Measurements from ENCODE around the gene NTM. TPM values are rescaled to one million over a fixed set of nuclear protein-coding genes. Genes with fewer than 3 reads are reported as not detected.
"Not testable (repeated sequence)": the region's sequence is repeated elsewhere in the genome, so short reads cannot be mapped to it uniquely, and the experiment has no call there.

The NTM gene
- total RNA-seq, 1 donor from 2014 or later = 3.4 TPM

GRCh38 chr11:131483877-131484276, 113.5 kb downstream of the NTM start:
- intact Hi-C loops (cut with DNase I) = no loop called here
- no peak for DNase-seq (ENCODE audit: low spot score)

- DNase-seq (ENCODE audit: low spot score) = no peak
- intact Hi-C loops (cut with DNase I) = no loop called here
Measured at GRCh38 chr11:131486100-131486499, 115.7 kb downstream of the NTM start.

GRCh38 chr11:131486937-131487635, 116.7 kb downstream of the NTM start:
- intact Hi-C loops (cut with DNase I) = no loop called here
- no peak for DNase-seq (ENCODE audit: low spot score)

DNA sequence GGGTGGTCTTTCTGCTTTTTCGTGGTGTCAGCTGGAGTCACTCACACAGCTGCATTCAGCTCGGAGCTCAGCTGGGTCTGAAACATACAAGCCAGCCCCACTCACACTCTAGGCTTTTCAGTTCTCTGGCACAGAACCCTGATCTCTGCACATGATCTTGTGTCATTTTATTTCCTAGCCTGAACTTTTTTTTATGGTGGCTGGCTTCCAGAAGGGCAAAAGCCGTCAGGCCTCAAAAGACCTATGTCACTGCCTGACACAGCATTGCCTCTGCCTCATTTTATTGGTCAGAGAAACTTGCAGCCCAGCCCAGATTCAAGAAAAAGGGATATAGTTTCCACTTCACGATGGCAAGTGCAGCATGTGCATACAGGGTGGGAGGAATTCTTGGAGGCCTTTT, 117.8 kb downstream of the NTM start:
- no peak for DNase-seq (ENCODE audit: low spot score)
- intact Hi-C loops (cut with DNase I) = no loop called here

DNA sequence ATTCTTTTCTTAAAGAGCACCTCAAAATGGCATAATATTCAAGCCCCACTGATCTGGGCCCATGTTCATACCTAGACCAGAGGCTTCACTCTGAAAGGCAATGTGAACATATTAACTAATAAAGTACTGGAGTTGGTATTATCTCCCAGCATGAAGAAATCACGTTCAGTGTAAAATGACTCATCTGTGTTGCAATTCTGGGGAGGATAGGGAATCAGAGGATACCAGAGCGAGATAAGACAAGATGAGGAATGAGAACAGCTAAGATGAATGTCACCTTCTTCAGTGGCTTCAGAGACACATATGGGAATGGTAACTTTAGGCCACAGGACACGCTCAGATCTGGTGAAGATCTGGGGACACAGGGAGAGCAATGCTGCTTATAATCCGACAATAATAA, 121.1 kb downstream of the NTM start:
- DNase-seq (ENCODE audit: low spot score) = no peak
- intact Hi-C loops (cut with DNase I) = no loop called here

DNA sequence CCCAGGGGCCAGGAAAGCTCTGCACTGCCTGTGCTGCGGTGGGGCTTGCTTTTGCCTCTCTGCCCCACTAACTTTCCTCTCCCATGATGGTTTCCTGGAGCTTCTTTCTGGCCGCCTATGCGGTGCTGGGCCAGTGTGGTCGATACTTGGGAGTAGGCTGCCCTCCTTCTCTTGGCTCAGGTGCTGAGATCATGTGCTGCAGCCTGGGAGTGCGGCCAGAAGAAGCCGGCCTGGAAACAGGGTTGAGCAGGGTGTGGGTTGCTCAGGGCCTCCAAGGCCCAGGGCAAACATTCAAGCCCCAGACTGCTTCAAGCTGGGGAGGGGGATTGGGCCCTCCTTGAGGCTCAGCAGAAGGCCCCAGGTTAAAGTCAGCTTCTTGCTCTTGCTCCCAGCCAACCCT, 125.0 kb downstream of the NTM start:
- DNase-seq (ENCODE audit: low spot score) = no peak
- intact Hi-C loops (cut with DNase I) = no loop called here

GRCh38 chr11:131497686-131498085, 127.3 kb downstream of the NTM start:
- DNase-seq (ENCODE audit: low spot score); intact Hi-C loops (cut with DNase I): not testable (repeated sequence)

DNA sequence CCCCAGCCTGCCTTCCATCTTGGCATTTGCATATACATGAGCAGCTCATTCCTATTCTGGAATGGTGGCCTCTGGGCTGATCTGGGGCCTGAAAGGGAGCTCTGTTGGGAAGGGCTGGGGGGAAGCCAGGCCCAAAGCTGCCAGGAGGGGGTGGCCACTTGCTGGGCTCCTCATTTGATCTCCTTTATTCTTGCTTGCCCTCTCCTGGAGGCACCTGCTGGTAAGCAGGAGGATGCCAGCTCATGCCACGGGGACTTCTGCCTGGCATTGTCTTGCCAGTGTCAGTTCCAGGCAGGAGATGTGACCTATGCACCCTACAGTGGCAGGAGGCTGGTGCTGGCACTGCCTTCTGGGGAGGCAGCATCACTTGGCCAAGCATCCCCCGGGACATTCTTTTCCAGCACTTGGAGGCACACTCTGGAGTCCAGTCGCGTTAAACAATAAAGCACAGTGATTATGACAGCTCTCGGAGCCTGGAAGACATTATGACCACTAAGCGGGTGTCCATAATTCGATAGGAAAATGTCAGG, 128.3 kb downstream of the NTM start:
- intact Hi-C loops (cut with DNase I) = no loop called here
- DNase-seq (ENCODE audit: low spot score) = no peak

DNA sequence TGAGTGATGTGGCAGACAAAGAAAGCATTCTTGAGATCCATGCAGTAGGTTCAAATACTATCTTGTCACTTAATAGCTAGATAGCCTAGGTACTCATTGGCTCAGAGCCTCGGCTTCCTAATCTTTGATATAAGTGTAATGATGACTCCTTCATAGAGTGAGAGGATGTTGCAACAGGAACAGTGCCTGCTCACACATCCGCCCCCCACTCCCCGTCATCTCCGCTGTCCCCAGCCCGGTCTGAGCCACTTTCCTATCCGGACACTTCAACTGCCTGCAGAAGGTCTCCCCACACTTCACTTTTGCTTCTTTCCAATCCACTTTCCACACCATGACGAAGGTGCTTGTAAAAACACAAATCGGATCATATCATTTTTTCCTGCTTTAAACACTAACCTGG, 128.8 kb downstream of the NTM start:
- DNase-seq (ENCODE audit: low spot score) = no peak
- intact Hi-C loops (cut with DNase I) = no loop called here

DNA sequence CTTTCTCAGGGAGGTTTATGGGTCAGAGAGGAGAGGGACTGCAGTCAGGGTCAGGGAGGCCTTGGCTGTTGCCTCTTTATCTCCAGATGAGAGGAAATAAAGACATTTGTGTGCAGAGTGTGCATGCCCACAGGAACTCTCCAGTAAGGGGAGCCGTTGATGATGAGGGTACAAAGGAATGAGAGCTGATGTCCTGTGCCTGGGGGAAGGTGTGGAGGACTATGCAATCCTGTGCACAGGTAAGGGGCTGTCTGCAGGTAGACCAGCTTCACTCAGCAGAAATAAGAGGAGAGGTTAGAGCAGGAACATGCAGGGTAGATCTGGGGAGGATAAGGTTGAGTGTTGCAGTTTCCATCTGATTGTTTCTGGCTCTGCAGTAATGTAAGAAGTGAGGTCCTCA, 132.6 kb downstream of the NTM start:
- no peak for DNase-seq (ENCODE audit: low spot score)
- intact Hi-C loops (cut with DNase I) = no loop called here

DNA sequence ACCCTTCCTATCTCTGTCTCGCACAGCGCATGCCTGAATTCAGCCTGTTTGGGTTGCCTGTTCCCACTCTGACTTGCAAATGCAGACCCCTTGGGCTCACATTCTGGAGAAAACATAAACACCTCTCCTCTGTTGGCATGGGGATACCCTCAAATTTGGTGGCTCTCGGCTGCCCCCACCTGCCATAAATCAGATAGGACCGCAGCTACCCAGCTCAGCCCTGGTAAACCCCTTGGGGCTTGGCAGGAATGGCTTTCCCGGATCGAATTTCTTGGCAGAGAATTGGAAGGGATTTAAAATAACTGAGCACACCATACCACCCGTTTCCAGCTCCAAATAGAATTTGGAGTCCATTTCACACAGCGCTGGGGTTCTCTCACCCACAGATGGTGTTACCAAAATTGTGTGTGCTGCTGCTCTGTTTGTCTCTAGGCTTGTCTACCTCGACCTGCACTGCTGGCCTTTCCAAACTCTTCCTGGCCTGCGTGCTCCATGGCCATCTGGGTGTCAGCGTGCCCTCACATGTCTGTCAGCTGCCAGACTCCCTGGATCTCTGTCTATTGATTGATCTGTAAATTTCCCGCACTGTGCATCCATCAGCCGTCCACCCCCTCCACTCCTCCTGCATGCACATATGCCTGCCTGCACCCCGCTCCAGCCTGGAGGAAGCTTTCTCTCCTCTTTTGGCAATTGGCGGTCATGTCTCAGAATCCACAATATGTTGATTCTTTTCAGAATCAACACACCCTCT, 134.0 kb downstream of the NTM start:
- intact Hi-C loops (cut with DNase I) = no loop called here
- DNase-seq (ENCODE audit: low spot score) = no peak

- no peak for DNase-seq (ENCODE audit: low spot score)
- intact Hi-C loops (cut with DNase I) = no loop called here
Measured at GRCh38 chr11:131506348-131506747, 135.9 kb downstream of the NTM start.

DNA sequence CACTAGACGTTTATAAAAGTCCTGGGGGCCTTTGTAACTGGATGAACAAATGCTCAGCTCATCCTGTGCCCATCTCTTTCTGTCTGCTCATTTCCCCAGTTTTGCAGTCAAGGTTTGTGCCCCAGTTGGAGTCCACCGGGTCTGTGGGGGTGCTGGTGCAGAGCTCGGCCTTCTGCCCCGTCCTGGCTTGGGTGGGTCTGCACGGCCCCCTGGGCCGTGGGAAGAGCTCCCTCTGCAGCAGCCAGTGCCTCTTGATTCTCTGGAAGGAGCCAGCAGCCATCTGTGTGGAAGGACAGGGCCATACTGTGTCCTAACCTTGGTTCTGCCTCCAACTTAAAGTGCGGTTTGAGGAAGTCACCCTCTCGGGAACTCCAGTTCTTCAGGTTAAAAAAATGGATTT, 140.2 kb downstream of the NTM start:
- intact Hi-C loops (cut with DNase I) = loop anchor here (5.0 to 10.0 kb wide), 2 partner anchors 263 to 446 kb away; no protein-coding TSS in a partner anchor
- no peak for DNase-seq (ENCODE audit: low spot score)

DNA sequence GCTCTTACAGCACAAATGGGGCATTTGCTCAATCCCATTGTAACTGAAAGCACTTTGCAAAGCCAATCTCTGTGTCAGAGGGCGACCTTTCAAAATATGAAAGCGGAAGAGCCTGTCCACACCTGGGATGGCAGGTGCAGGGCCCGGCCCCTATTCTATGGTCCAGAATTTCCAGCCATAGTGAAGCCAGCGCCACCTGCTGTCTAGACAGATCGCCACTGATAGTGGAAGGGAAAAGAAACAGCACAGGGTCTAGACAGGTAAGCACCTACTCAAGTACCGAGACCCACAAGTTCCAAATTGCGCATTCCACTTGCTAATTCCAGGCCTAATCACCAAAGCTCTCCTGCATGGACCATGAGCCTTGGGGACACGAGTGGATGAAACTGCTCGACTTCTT, 141.4 kb downstream of the NTM start:
- intact Hi-C loops (cut with DNase I) = loop anchor here (5.0 to 10.0 kb wide), 2 partner anchors 264 to 447 kb away; no protein-coding TSS in a partner anchor
- no peak for DNase-seq (ENCODE audit: low spot score)

GRCh38 chr11:131512228-131512627, 141.8 kb downstream of the NTM start:
- intact Hi-C loops (cut with DNase I) = loop anchor here (5.0 to 10.0 kb wide), 2 partner anchors 265 to 447 kb away; no protein-coding TSS in a partner anchor
- DNase-seq (ENCODE audit: low spot score) = no peak

GRCh38 chr11:131514062-131514461, 143.6 kb downstream of the NTM start:
- intact Hi-C loops (cut with DNase I) = loop anchor here (5.0 to 10.0 kb wide), 2 partner anchors 267 to 449 kb away; no protein-coding TSS in a partner anchor
- no peak for DNase-seq (ENCODE audit: low spot score)

- intact Hi-C loops (cut with DNase I) = loop anchor here (10.0 kb wide), 1 partner anchor 454 kb away; no protein-coding TSS in a partner anchor
- no peak for DNase-seq (ENCODE audit: low spot score)
Measured at GRCh38 chr11:131518305-131518838, 148.0 kb downstream of the NTM start.

DNA sequence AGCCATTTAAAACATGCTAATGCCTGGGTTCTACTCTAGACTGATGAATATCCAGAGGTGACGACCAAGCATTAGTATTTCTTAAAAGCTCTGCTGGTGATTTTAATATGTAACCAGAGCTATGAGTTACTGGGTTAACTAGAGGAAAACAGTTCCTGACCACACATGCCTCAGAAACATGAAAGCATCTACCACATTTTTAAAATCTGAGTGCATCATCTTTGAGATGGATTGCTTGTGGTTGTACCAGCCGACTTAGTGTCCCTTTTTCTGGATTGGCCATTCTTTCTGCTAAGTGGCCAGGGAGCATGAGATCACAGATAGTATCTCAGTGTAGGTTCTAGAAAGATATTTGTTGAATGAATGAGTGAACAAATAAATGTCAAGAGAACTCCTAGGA, 152.4 kb downstream of the NTM start:
- DNase-seq (ENCODE audit: low spot score) = no peak
- intact Hi-C loops (cut with DNase I) = no loop called here

DNA sequence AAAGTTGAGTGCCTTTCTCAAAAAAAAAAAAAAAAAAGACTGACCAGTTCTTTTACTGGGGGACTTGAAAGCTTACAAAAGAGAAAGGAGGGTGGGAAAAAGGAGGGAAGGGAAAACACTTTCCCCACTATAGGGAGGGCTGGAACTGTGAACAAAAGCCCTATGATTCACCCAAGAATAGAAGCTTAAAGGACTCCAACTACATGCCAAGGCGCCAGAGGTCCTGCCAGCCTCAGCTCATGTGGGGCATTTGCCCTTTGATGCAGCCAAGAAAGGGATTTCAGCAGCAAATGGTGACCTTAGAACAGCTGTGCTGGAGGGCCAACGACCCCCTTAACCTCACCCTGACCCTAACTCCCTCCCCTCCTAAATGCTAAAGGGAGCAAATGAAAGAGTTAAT, 160.0 kb downstream of the NTM start:
- intact Hi-C loops (cut with DNase I) = no loop called here
- no peak for DNase-seq (ENCODE audit: low spot score)

- intact Hi-C loops (cut with DNase I) = no loop called here
- no peak for DNase-seq (ENCODE audit: low spot score)
Measured at GRCh38 chr11:131533149-131533548, 162.7 kb downstream of the NTM start.
